SU-DHL-6 (cell line): ENCODE data around the gene ITPR1.

ENCODE experiments used
- EZH2phosphoT487 ChIP-seq: fragments of 200-600 bp; sonication (generic), shearing (Covaris generic); conservative IDR thresholded peaks from 2 replicates; pipeline ENCODE4 v1.6.1; 2018; ENCODE audit warnings: mild to moderate bottlenecking, antibody characterized with exemption, low read length, moderate library complexity, mixed read lengths
- TF ChIP-seq, protein P1 (sequence below): fragments of 200-600 bp; sonication (generic); IDR thresholded peaks from one replicate; pipeline ENCODE4 v1.5.1; 2017; ENCODE audit warnings: antibody characterized with exemption, mild to moderate bottlenecking, low read length, moderate library complexity; ENCODE audit not compliant: insufficient read depth, poor library complexity, severe bottlenecking

GRCh38 chr3:4720316-4721075, 227.3 kb downstream of the ITPR1 start:
- TF ChIP-seq, protein P1, sequence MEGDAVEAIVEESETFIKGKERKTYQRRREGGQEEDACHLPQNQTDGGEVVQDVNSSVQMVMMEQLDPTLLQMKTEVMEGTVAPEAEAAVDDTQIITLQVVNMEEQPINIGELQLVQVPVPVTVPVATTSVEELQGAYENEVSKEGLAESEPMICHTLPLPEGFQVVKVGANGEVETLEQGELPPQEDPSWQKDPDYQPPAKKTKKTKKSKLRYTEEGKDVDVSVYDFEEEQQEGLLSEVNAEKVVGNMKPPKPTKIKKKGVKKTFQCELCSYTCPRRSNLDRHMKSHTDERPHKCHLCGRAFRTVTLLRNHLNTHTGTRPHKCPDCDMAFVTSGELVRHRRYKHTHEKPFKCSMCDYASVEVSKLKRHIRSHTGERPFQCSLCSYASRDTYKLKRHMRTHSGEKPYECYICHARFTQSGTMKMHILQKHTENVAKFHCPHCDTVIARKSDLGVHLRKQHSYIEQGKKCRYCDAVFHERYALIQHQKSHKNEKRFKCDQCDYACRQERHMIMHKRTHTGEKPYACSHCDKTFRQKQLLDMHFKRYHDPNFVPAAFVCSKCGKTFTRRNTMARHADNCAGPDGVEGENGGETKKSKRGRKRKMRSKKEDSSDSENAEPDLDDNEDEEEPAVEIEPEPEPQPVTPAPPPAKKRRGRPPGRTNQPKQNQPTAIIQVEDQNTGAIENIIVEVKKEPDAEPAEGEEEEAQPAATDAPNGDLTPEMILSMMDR = no peak
- TF ChIP-seq EZH2phosphoT487 = no peak
